ENCODE measurements around the gene RNFT2. TPM values are rescaled to one million over a fixed set of nuclear protein-coding genes. Genes with fewer than 3 reads are reported as not detected.

RNFT2 gene
- total RNA-seq, 1 donor from 2014 or later, result 20.0 TPM

DNA sequence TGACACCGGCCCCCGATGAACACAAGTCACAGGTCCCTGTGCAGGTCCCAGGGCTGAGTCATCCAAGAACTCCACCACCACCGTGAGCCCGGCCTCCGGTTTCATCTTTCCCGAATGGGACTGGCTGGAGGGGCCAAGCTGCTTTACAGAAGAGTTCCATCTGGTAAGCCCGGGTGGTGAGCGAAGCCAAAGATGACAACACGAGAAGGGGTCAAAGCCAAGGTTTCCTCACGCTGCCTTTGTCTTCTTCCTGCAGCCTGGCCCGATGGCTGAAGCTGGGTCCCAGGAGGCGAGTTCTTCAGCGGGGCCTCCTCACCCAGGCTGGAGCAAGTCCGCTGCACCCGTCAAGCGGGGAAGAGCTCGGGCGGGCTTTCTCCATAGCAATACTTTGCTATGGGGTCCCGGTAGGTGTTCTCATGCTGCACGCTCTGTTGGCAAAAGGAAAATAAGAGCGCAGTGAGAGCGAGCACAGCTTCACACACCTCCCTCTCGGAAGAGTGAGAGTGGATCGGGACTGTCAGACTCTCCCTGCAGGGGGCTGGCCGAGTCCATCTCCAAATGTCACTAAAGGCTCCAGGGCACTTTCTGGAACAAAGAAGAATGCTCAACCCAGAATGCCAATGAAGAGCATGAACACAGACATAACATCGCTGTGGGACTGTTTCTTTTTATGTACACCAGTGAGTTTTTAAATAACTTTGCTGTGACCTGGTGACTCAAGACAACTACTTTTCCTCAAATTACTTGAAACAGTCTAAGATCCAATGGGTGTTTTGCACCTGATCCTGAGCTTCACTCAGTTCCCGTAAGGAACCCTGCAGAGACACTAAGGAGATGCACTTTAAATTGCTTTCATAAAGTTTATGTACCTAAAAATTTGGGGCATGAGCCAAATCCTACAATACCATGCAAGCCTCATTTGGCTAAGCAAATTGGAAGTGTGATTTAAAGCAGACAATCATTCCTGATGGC lies 20.4 kb upstream of the RNFT2 start:
- DNase-seq (ENCODE audit: low spot score), result no peak
- H3K4me1 Mint-ChIP-seq (ENCODE audit: unreplicated experiment), result peaks cover 5% of the 10 kb centered on the region
- H3K27me3 Mint-ChIP-seq (ENCODE audit: unreplicated experiment), result peaks cover 3% of the 10 kb centered on the region
- peaks cover 34% of the 10 kb centered on the region for H3K36me3 Mint-ChIP-seq (ENCODE audit: low read depth, unreplicated experiment)
- H3K9me3 Mint-ChIP-seq (ENCODE audit: unreplicated experiment), result no peaks in the 10 kb centered on the region
- H3K27ac Mint-ChIP-seq (ENCODE audit: unreplicated experiment), result no peak overlapping the region
- TF ChIP-seq, protein P1, sequence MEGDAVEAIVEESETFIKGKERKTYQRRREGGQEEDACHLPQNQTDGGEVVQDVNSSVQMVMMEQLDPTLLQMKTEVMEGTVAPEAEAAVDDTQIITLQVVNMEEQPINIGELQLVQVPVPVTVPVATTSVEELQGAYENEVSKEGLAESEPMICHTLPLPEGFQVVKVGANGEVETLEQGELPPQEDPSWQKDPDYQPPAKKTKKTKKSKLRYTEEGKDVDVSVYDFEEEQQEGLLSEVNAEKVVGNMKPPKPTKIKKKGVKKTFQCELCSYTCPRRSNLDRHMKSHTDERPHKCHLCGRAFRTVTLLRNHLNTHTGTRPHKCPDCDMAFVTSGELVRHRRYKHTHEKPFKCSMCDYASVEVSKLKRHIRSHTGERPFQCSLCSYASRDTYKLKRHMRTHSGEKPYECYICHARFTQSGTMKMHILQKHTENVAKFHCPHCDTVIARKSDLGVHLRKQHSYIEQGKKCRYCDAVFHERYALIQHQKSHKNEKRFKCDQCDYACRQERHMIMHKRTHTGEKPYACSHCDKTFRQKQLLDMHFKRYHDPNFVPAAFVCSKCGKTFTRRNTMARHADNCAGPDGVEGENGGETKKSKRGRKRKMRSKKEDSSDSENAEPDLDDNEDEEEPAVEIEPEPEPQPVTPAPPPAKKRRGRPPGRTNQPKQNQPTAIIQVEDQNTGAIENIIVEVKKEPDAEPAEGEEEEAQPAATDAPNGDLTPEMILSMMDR (IDR thresholded peaks at IDR 0.05; ENCODE audit: unreplicated experiment), result no peak
- H3K4me3 Mint-ChIP-seq (ENCODE audit: unreplicated experiment), result no peak overlapping the region

DNA sequence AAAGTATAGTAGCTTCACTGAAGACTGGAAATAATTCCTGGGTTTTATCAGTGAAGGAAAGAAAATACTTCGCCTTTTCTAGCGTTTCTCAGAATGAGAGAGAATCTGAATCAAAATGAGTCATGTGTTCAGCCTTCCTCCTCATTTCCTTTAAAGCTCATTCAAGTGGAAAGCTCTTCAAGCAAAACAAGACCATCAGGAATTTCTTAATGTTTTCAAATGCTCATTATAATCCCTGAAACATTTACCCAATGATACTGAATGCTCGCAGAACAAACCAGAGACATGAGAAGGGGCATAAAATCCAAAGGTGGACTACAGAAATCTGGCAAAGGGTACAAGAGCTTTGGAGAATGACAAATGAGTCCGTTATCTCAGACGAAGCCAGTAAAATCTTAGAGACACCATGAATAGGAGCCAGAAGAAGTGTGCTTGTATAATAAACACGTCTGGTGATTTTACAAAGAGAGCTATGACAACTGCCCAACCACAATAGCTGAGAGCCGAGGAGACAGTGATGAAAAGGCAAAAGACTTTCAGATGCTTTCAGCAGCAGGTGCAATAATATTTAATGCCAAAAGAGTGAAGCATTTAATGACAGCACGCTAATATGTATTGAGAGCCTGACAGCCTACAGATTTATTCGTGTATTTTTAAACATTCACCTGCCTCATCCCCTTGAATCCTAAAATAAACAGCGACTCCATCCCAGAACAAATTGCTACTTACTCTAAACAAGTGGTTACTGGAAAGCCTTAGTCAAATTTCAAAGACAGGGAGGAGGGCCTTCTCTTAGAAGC lies 19.3 kb upstream of the RNFT2 start:
- no peak overlapping the region for H3K27ac Mint-ChIP-seq (ENCODE audit: unreplicated experiment)
- peaks cover 36% of the 10 kb centered on the region for H3K36me3 Mint-ChIP-seq (ENCODE audit: low read depth, unreplicated experiment)
- H3K4me1 Mint-ChIP-seq (ENCODE audit: unreplicated experiment), result peaks cover 5% of the 10 kb centered on the region
- H3K9me3 Mint-ChIP-seq (ENCODE audit: unreplicated experiment), result no peaks in the 10 kb centered on the region
- peaks cover 3% of the 10 kb centered on the region for H3K27me3 Mint-ChIP-seq (ENCODE audit: unreplicated experiment)
- DNase-seq (ENCODE audit: low spot score), result no peak
- H3K4me3 Mint-ChIP-seq (ENCODE audit: unreplicated experiment), result no peak overlapping the region
- TF ChIP-seq, protein P1 (IDR thresholded peaks at IDR 0.05; ENCODE audit: unreplicated experiment), result no peak

- H3K27ac Mint-ChIP-seq (ENCODE audit: unreplicated experiment), result no peak overlapping the region
- H3K27me3 Mint-ChIP-seq (ENCODE audit: unreplicated experiment), result peaks cover 3% of the 10 kb centered on the region
- H3K4me1 Mint-ChIP-seq (ENCODE audit: unreplicated experiment), result peaks cover 5% of the 10 kb centered on the region
- H3K9me3 Mint-ChIP-seq (ENCODE audit: unreplicated experiment), result no peaks in the 10 kb centered on the region
- DNase-seq (ENCODE audit: low spot score), result no peak
- H3K36me3 Mint-ChIP-seq (ENCODE audit: low read depth, unreplicated experiment), result peaks cover 34% of the 10 kb centered on the region
- TF ChIP-seq, protein P1 (IDR thresholded peaks at IDR 0.05; ENCODE audit: unreplicated experiment), result no peak
- H3K4me3 Mint-ChIP-seq (ENCODE audit: unreplicated experiment), result no peak overlapping the region
These were observed 18.2 kb upstream of the RNFT2 start for GRCh38 chr12:116719731-116720528.

- Mint-ChIP-seq H3K27ac (ENCODE audit: unreplicated experiment) (no peak overlapping the region), H3K4me3 (ENCODE audit: unreplicated experiment) (peak overlapping the region; percentile 24), H3K36me3 (ENCODE audit: low read depth, unreplicated experiment) (peaks cover 16% of the 10 kb centered on the region), H3K9me3 (ENCODE audit: unreplicated experiment) (no peaks in the 10 kb centered on the region), H3K4me1 (ENCODE audit: unreplicated experiment) (peaks cover 10% of the 10 kb centered on the region), H3K27me3 (ENCODE audit: unreplicated experiment) (peaks cover 3% of the 10 kb centered on the region)
- TF ChIP-seq, protein P1 (IDR thresholded peaks at IDR 0.05; ENCODE audit: unreplicated experiment), result no peak
- DNase-seq (ENCODE audit: low spot score), result no peak
These were observed 15.9 kb upstream of the RNFT2 start for GRCh38 chr12:116722245-116722644.

All from endothelial cell (in vitro differentiated cells).